Activated CD4-positive, alpha-beta T cell treated with anti-CD3 and anti-CD28 coated beads for 36 hours (primary cell): ENCODE results near the gene CPA5. TPM values are rescaled to one million over a fixed set of nuclear protein-coding genes. Genes with fewer than 3 reads are reported as not detected.

Experiments
- ATAC-seq: fragments of 200-7000 bp; cut with Tn5 transposase; one replicate; pipeline ENCODE4 v1.10.0; 2021; ENCODE audit warnings: mild to moderate bottlenecking, moderate library complexity
- CTCF ChIA-PET: fragments of 350-600 bp; sonication (Branson Sonifier 250); formaldehyde crosslinking; loops from one replicate; lab custom pipeline; 2021; ENCODE audit warnings: antibody characterized with exemption; lab: Charles Lee
- POLR2A ChIA-PET: fragments of 350-600 bp; sonication (Branson Sonifier 250); formaldehyde crosslinking; loops from one replicate; lab custom pipeline; 2021; ENCODE audit warnings: antibody characterized with exemption, inconsistent platforms; lab: Charles Lee
- DNase-seq: peaks from one replicate; pipeline ENCODE4 v3.0.0-alpha.2; 2020
- H3K27ac Mint-ChIP-seq: one replicate; pipeline ENCODE4 v1.8.0; 2021; ENCODE audit warnings: mixed read lengths
- H3K27me3 Mint-ChIP-seq: one replicate; pipeline ENCODE4 v1.8.0; 2021; ENCODE audit warnings: mixed read lengths
- H3K36me3 Mint-ChIP-seq: one replicate; pipeline ENCODE4 v1.8.0; 2021; ENCODE audit warnings: low read depth, mixed read lengths
- H3K4me1 Mint-ChIP-seq: one replicate; pipeline ENCODE4 v1.8.0; 2021; ENCODE audit warnings: mixed read lengths
- H3K4me3 Mint-ChIP-seq: one replicate; pipeline ENCODE4 v1.8.0; 2021; ENCODE audit warnings: mild to moderate bottlenecking, moderate library complexity, mixed read lengths
- H3K9me3 Mint-ChIP-seq: one replicate; pipeline ENCODE4 v1.8.0; 2021; ENCODE audit warnings: low read depth, mixed read lengths
- intact Hi-C, 2 experiments: fragments of 100-400 bp; cut with DNase I in 1 of 2; cut with micrococcal nuclease in 1 of 2; formaldehyde crosslinking; loops; one replicate each; pipeline versions ENCODE4 v1.14.2 to v1.15.1; 2022 to 2024; cut with DNase I, micrococcal nuclease
- total RNA-seq, 2 experiments: library from RNA; stranded (reverse); gene quantifications; one replicate each; pipeline ENCODE4 v1.2.3, GENCODE V29; 2021

CPA5 gene
- total RNA-seq, 2 experiments from 2014 or later: 0.39 to 0.56 TPM

DNA sequence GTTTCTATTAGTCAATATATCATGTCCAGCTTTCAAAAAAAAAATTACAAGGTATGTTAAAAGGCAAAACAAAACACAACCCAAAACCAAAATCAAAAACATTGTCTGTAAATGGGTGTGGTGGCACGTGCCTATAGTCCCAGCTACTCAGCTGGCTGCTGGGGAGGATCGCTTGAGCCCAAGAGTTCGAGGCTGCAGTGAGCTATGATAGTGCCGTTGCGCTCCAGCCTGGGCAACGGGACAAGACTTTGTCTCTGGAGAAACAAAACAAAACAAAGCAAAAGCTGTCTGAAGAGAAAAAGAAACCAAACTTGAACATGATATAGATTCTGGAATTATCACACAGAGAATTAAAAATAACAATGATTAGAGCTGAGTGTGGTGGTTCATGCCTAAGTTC lies 10.3 kb upstream of the CPA5 start:
- peaks cover 4% of the 10 kb centered on the region for H3K4me1 Mint-ChIP-seq
- CTCF ChIA-PET: interaction anchor here (1.3 kb wide), 1 partner anchor 91 kb away, joined by 3 read pairs; no protein-coding TSS in a partner anchor
- no peak overlapping the region for H3K27ac Mint-ChIP-seq
- ATAC-seq: no peak
- POLR2A ChIA-PET: no interaction called here
- H3K36me3 Mint-ChIP-seq: no peaks in the 10 kb centered on the region
- no peak overlapping the region for H3K4me3 Mint-ChIP-seq
- DNase-seq: no peak
- intact Hi-C loops: no loop called here
- no peaks in the 10 kb centered on the region for H3K9me3 Mint-ChIP-seq
- no peaks in the 10 kb centered on the region for H3K27me3 Mint-ChIP-seq

DNA sequence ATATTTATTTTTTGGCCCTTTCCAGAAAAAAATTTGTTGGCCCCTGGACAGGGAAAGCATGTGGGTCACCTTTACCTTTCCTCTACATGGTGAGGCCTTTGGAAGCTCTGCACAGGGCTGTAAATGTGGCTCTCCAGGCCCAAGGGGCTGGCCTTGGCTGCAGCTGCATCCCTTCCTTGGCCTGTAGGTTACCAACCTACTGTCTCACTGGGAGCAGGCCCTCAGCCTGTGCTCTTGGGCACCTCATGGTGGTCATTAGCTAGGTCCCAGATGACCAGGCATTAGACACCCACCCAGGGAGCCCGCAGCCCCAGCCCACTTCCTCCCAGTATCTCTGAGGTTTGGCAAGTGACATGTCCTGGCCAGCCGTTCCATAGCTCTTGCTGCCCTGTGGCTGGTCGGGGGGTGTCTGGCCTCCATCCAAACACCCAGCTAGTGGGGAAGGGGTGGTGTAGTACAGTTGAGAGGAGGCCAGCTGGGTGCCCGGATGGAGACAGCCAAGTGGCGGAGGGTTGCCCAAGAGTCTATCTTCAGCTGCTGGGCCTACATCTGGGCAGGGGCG lies 7.1 kb upstream of the CPA5 start:
- Mint-ChIP-seq H3K36me3 (no peaks in the 10 kb centered on the region), H3K9me3 (no peaks in the 10 kb centered on the region), H3K27ac (no peak overlapping the region), H3K4me3 (no peak overlapping the region), H3K27me3 (no peaks in the 10 kb centered on the region), H3K4me1 (peaks cover 4% of the 10 kb centered on the region)
- ChIA-PET CTCF (interaction anchor here (1.0 kb wide), 1 partner anchor 223 kb away, joined by 3 read pairs; no protein-coding TSS in a partner anchor), POLR2A (no interaction called here)
- intact Hi-C loops: no loop called here
- no peak for ATAC-seq
- no peak for DNase-seq

DNA sequence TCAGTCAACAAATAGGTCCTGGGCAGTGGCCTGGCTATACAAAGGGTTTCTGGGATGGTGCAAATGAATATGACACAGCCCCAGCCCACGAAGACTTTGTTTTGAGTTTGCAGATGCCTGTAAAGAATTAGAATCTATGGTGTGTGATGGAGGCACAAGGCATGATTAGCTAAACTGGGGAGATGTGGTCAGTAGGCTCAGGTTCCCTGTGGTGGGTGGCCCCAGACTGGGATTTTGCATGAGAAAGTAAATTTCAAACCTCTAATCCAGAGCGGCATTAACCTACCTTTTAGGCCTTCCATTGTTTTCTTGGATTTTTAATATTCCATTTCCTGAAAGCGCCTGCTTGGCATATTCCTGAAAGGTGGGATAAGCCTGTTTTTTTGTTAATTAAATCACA lies 6.4 kb upstream of the CPA5 start:
- CTCF ChIA-PET: no interaction called here
- intact Hi-C loops: no loop called here
- Mint-ChIP-seq H3K4me3 (no peak overlapping the region), H3K4me1 (peaks cover 4% of the 10 kb centered on the region), H3K27ac (no peak overlapping the region), H3K9me3 (no peaks in the 10 kb centered on the region), H3K36me3 (no peaks in the 10 kb centered on the region), H3K27me3 (no peaks in the 10 kb centered on the region)
- ATAC-seq: no peak
- no peak for DNase-seq
- POLR2A ChIA-PET: no interaction called here

DNA sequence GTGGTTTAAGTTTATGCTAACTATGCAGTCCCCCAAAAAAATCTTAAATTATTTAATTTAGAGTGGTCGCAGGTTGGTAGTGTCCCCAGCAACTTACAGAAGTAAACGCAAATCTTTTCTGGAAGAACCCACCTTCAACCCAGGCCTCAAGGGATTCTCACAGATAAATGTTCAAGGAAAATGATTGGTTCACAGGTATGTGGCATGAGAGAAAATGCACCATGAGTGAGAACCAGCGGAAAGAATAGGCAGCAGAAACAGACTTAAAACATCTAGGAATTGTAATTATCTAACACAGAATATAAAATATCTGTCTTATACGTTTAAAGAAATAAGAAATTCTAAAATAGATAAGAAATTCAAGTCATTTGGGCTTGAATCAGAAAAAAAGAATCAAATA lies 2.7 kb upstream of the CPA5 start:
- no peak for ATAC-seq
- Mint-ChIP-seq H3K9me3 (no peaks in the 10 kb centered on the region), H3K27ac (no peak overlapping the region), H3K4me3 (no peak overlapping the region), H3K27me3 (peaks cover 2% of the 10 kb centered on the region), H3K4me1 (no peaks in the 10 kb centered on the region), H3K36me3 (no peaks in the 10 kb centered on the region)
- POLR2A ChIA-PET: no interaction called here
- CTCF ChIA-PET: no interaction called here
- no peak for DNase-seq
- intact Hi-C loops: no loop called here

DNA sequence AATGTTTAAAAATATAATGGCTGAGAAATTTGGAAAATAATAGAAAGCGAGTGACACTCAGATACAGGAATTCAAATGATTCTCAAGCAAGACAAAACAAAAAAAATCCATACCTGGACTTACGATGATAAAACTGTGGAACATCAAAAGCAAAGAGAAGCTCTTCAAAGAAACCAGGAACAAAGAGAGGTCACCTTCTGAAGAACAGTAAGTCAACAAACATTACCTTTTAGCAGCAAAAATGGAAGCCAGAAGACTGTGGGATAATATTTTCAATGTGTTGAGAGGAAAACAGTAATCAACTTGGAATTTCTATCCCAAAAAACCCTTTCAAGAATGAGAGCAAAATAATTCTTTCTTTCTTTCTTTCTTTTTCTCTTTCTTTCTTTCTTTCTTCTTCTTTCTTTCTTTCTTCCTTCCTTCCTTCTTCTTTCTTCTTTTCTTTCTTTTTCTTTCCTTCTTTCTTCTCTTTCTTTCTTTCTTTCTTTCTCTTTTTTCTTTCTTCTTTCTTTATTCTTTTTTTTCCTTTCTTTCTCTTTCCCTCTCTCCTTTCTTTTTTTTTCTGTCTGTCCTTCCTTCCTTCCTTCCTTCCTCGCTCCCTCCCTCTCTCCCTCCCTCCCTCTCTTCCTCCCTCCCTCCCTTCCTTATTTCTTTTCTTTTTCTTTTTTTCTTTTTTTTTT lies 1.8 kb upstream of the CPA5 start:
- peaks cover 2% of the 10 kb centered on the region for H3K27me3 Mint-ChIP-seq
- intact Hi-C loops: no loop called here
- POLR2A ChIA-PET: no interaction called here

DNA sequence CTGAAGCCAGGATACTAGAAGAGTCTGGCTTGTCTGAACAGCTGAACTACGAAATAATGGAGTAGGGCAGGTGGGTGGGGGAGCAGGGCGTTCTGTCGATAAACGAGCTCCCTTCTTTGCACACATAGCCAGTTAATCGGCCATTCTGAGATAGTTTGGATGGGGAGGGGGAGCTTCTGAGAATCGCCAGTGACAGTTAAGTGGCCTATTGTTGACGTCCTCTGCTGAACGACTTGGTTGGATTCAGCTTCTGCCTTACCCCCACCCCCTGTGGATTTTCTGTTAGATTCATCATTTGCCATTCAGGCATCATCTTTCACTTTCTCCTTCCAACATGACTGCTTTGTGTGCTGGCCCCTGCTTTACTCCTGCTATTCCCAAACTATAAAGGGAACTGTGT lies 520 bp downstream of the CPA5 start:
- no peaks in the 10 kb centered on the region for H3K36me3 Mint-ChIP-seq
- CTCF ChIA-PET: interaction anchor here (0.7 to 1.4 kb wide), 3 partner anchors 13 to 411 kb away, joined by 3 to 4 read pairs (median 4); no protein-coding TSS in a partner anchor
- H3K4me3 Mint-ChIP-seq: no peak overlapping the region
- peaks cover 2% of the 10 kb centered on the region for H3K27me3 Mint-ChIP-seq
- ATAC-seq: no peak
- DNase-seq: no peak
- POLR2A ChIA-PET: no interaction called here
- no peak overlapping the region for H3K27ac Mint-ChIP-seq
- no peaks in the 10 kb centered on the region for H3K9me3 Mint-ChIP-seq
- peaks cover 2% of the 10 kb centered on the region for H3K4me1 Mint-ChIP-seq
- intact Hi-C loops: no loop called here

More for the DNA sequence above, 1.8 kb upstream of the CPA5 start:
- H3K36me3 Mint-ChIP-seq: no peaks in the 10 kb centered on the region
- H3K27ac Mint-ChIP-seq: no peak overlapping the region
- ATAC-seq: no peak
- no peak overlapping the region for H3K4me3 Mint-ChIP-seq
- H3K4me1 Mint-ChIP-seq: no peaks in the 10 kb centered on the region
- no peak for DNase-seq
- H3K9me3 Mint-ChIP-seq: no peaks in the 10 kb centered on the region
- CTCF ChIA-PET: interaction anchor here (1.0 kb wide), 1 partner anchor 13 kb away, joined by 3 read pairs; no protein-coding TSS in a partner anchor

DNA sequence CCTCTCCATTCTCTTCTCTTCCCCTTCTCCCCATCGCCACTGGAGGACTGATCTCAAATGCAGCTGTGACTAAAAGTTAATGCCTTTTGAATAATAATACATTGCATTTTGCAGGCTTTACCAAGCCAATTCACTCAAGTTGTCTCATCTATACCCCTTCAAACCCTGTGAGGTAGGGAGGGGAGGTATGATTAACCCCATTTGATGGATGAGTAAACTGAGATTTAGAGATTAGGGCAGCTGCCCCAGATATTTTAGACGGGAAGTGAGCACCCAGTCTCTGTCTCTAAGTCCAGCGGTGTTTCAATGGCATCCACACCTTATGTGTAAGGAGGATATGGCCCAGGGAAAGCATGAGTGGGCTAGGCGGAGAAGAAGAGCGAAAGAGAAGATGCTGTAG lies 1.1 kb downstream of the CPA5 start:
- no peak overlapping the region for H3K27ac Mint-ChIP-seq
- DNase-seq (no peak), ATAC-seq (no peak)
- H3K4me3 Mint-ChIP-seq: no peak overlapping the region
- ChIA-PET POLR2A (no interaction called here), CTCF (interaction anchor here (1.4 kb wide), 1 partner anchor 13 kb away, joined by 4 read pairs; no protein-coding TSS in a partner anchor)
- intact Hi-C loops: no loop called here
- H3K36me3 Mint-ChIP-seq: no peaks in the 10 kb centered on the region
- H3K9me3 Mint-ChIP-seq: no peaks in the 10 kb centered on the region
- H3K4me1 Mint-ChIP-seq: peaks cover 7% of the 10 kb centered on the region
- H3K27me3 Mint-ChIP-seq: peaks cover 2% of the 10 kb centered on the region

DNA sequence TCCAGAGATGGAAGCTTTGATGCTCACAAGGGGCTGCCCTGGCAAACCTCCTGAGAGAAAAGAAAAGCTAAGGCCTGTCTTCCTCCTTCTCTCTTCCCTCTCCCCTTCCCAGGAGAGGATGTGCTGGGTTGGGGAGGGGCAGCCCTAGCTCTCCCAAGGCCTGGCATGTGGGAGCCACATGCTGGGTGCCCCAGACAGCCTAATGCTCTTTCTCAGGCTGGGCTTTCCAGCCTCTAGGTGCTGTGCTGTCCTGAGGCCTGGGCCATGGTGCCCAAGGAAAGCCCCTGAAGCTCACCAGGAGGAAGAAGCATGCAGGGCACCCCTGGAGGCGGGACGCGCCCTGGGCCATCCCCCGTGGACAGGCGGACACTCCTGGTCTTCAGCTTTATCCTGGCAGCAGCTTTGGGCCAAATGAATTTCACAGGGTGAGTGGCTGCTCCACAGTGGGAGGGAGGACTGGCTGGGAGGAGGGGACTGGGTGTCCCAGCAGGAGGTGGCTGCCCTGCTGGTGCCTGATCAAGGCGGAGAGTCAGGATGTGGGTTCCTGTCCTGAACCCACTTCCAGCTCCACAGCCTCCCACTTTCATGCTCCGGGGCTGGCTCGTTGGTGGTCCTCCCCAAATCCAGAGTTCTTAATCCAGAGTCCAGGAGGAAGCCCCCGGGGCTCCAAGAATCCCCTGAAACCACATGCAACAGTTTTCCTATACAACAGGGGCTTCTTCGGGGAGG lies 1.7 kb downstream of the CPA5 start:
- H3K27me3 Mint-ChIP-seq: peaks cover 2% of the 10 kb centered on the region
- H3K36me3 Mint-ChIP-seq: no peaks in the 10 kb centered on the region
- ATAC-seq: no peak
- DNase-seq: no peak
- H3K9me3 Mint-ChIP-seq: no peaks in the 10 kb centered on the region
- CTCF ChIA-PET: interaction anchor here (1.4 kb wide), 1 partner anchor 12 kb away, joined by 4 read pairs; no protein-coding TSS in a partner anchor
- POLR2A ChIA-PET: no interaction called here
- H3K27ac Mint-ChIP-seq: no peak overlapping the region
- intact Hi-C loops: no loop called here
- no peak overlapping the region for H3K4me3 Mint-ChIP-seq
- H3K4me1 Mint-ChIP-seq: peaks cover 13% of the 10 kb centered on the region

DNA sequence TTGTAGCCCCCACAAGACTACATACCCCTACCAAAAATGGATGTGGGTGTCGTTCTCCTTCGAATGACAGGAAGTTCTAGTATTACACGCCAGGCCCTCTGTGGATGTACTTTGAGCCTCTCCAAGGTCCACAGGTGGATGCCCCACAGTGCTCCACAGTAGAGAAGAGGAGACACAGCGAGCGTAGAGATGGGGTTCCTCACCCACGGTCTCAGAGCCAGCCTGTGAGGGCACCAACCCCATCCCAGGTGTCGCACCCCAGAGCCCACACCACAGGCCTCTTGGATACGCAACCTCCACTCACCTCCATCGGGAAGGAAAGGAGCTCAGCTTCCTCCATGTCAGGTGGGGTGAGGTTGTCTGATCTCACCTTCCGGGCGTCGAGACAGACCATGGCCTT lies 2.3 kb downstream of the CPA5 start:
- POLR2A ChIA-PET: no interaction called here
- Mint-ChIP-seq H3K27me3 (peaks cover 2% of the 10 kb centered on the region), H3K4me1 (peaks cover 15% of the 10 kb centered on the region), H3K4me3 (no peak overlapping the region), H3K9me3 (no peaks in the 10 kb centered on the region), H3K36me3 (no peaks in the 10 kb centered on the region), H3K27ac (no peak overlapping the region)
- intact Hi-C loops: no loop called here
- DNase-seq (no peak), ATAC-seq (no peak)
- CTCF ChIA-PET: no interaction called here

DNA sequence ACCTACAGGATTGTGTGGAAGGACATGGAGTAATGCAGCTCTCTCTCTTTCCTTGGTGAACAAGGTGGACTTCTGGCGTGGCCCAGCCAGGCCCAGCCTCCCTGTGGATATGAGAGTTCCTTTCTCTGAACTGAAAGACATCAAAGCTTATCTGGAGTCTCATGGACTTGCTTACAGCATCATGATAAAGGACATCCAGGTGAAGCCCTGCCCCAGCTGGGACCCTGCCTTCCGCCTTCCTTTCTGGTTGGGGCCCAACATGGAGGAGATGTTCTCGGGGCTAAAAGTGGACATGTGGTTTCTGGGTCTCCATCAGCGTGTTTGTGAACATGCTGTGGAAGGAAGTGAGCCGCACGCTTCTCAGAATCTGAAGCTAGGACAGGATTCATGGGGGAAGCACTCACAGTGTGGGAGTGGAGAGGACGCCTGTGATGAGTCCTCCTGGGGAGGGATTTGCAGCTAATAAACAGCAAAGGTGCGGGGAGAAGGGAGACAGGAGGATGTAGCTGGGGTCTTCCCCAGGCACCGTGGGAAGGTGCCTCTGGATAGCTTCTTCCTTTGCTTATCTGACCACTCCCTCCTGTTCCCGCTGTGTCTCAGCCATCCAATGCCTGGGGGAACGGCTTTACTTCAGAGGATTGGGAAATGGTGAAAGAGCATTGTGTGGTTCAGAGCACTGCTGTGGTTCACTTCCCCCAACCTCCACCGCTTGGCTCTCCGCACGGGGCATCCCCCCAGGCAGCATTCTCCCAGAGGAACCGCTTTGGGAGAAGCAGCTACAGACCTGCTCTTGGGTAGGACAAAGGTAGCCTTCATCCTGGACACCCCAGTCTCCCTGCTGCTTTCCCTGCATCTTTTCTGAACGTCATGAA lies 5.5 kb downstream of the CPA5 start:
- H3K4me3 Mint-ChIP-seq: no peak overlapping the region
- peak; percentile 24 for ATAC-seq
- intact Hi-C loops: no loop called here

More for the DNA sequence above, 5.5 kb downstream of the CPA5 start:
- Mint-ChIP-seq H3K27me3 (no peaks in the 10 kb centered on the region), H3K36me3 (no peaks in the 10 kb centered on the region), H3K27ac (peak overlapping the region; percentile 52), H3K9me3 (no peaks in the 10 kb centered on the region), H3K4me1 (peaks cover 15% of the 10 kb centered on the region)
- CTCF ChIA-PET: interaction anchor here (1.4 kb wide), 1 partner anchor 21 kb away, joined by 3 read pairs; no protein-coding TSS in a partner anchor
- no peak for DNase-seq
- POLR2A ChIA-PET: no interaction called here
